Left renal cortex interstitium (tissue), 4 donors: ENCODE data around the gene RNPC3. TPM values are rescaled to one million over a fixed set of nuclear protein-coding genes. Genes with fewer than 3 reads are reported as not detected.

Source experiments
- DNase-seq, 4 donors: peaks; one replicate each; pipeline ENCODE4 v3.0.0-alpha.2; 2013; ENCODE audit warnings: low read depth in 4 of 4, low spot score in 2 of 4, missing footprints in 1 of 4
- polyA plus RNA-seq, 4 donors: library from polyadenylated mRNA; unstranded; fragments of 120-200 nt; gene quantifications; one replicate each; pipeline ENCODE4 v1.2.1, GENCODE V29; 2013; ENCODE audit not compliant: insufficient read length in 4 of 4

RNPC3 gene
- polyA plus RNA-seq = 100 to 1,000 TPM in 1 of 4 donors, 10 to 100 TPM in 3; 36.1 to 103 (median 62.9) TPM

- peak; percentile 85 to 97 (median 90) for DNase-seq
Measured at GRCh38 chr1:103525607-103526507, at the start of gene RNPC3. Gene RNPC3, plus strand, starts transcription at chr1:103525699. Its CDS starts 372 bp downstream, at chr1:103526071.

- no peak for DNase-seq
Measured at GRCh38 chr1:103477101-103477500, 48.4 kb upstream of the RNPC3 start.

- no peak for DNase-seq
Measured at GRCh38 chr1:103489935-103490334, 35.6 kb upstream of the RNPC3 start.

DNA sequence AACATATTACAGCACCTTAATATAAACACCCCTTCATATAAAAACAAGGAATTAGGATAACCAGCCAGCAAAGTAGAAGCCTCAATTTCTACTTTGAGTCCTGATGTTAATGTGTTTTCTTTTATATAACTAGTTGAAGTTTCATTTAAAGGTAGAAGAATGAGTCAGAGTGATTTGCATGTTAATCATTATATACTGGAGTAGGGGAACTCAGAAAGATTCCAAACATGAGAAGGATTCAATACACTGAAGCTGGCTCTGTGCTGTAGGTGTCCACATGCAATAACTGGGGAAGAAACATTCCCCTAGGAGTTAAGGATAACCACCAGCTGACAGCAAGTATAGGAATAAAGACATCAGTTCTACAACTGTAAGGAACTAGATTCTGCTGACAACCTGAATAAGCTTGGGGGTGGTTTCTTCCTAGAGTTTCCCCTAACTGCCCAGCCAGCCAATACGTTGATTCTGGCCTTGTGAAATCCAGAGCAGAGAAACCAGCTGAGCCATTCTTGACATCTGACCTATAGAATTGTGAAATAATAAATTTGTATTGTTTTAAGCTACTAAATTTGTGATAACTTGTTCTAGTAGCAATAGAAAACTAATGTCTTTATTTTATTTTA is 33.4 kb upstream of the RNPC3 start:
- DNase-seq = no peak

DNA sequence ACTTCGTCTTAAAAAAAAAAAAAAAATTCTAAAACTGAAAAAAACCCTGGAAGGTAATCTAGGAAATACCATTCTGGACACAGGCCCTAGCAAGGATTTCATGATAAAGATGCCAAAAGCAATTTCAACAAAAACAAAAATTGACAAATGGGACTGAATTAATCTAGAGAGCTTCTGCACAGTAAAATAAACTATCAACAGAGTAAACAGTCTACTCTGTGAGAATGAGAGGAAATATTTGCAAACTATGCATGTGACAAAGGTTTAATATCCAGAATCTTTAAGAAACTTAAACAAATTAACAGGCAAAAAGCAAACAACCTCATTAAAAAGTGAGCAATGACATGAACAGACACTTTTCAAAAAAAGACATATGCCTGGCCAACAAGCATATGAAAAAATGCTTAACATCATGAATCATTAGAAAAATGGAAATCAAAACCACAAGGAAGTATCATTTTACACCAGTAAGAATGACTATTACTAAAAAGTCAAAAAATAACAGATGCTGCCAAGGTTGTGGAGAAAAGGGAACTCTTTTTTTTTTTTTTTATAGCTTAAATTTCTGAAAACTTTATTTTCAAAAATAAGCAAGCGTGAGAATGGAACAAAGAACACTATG is 29.4 kb upstream of the RNPC3 start:
- no peak for DNase-seq

GRCh38 chr1:103497404-103497803 is 28.1 kb upstream of the RNPC3 start:
- no peak for DNase-seq

DNA sequence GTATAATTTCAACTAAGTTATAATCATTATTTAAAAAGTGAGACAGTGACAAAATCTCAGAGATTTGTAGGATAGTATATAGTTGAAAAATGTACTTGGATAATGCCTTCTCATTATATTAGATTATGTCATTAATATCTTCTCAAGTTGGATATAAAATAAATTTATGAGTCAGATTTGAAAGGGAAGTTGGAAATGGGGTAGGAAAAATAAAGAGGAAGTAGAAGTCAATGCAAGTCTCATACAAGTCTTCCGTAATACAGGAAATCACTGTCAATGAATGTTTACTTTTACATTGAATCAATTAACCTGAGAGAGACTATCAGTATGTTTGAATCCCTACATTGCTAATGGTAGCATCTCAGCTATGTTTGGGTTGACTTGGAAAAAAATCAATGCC is 16.2 kb upstream of the RNPC3 start:
- no peak for DNase-seq

DNA sequence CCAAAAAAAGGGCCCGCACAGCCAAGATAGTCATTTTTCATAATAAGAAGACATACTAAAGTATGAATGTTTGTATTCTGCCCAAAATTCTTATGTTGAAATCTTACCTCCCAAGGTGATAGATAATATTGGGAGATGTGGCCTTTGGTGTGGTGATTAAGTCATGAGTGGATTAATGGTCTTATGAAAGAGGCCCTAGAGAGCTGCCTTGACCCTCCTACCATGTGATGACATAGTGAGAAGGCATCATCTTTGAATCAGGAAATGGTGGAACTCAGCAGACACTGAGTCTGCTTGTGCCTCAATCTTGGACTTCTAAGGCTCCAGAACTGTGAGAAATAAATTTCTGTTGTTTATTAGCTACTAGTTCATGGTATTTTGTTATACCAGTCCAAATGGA is 11.8 kb upstream of the RNPC3 start:
- DNase-seq = no peak

DNA sequence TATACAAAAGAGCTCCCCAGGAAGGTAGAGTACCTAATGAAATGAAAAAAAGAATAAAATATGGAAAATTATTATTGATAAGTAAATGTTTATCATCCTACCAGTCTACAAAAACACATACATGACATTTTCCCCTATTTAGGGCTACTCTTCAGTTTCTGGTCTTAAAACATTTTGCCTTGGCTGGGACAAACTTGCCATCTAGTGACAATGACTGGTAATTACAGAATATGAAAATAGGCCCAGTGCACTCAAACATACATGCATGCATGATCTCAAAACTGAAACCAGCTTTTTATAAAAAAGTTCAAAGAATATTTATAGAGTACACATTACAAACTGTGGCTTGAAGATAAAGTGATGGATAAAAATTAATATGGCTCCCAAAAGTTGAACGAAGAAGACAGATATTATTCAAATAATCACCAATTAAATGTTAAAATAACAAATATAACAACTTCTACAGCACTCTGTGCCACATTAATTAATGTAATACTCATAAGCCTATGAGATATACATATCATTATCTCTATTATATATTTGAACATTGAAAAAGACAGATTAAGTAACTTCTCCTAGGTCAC is 10.5 kb upstream of the RNPC3 start:
- peak in 2 of 4 donors; percentile 6 to 51 for DNase-seq

DNA sequence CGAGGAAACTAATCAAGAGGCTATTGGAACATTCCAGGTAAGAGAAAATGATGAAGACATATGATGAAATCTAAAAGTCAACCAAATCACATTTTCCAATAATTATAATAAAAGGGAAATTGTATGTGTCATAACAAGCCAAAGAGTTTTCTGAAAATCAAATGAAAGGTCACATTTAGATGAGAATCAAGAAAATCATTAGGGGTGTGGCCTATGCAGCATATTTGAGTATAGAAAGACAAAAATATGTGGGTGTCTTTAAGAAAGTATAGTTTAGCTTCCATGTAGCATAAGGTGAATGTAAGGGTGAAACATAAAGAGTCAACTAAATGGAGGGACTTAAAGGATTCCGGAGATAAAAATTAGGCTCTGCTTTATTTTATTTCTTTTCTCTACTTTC is 9.2 kb upstream of the RNPC3 start:
- no peak for DNase-seq

DNA sequence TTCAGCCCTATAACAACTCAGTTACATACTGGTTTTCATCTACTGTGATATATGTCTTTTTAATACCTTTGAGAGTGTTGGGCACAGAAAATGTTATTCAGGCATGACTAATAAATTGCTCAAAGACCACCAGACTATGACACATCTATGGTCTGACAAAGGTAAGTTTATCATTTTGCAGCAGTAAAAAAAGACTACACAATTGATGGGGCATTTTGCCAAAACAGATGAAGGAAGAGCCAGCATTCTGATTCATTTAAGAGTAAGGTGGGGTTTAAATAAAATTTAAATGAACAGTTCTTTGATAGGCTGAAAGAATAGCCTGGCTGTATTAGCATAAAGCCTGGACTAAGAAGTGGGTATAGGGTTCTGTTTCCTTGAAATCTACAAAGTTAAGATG is 8.8 kb upstream of the RNPC3 start:
- DNase-seq = no peak

GRCh38 chr1:103517380-103518047 is 8.0 kb upstream of the RNPC3 start:
- DNase-seq = no peak

DNA sequence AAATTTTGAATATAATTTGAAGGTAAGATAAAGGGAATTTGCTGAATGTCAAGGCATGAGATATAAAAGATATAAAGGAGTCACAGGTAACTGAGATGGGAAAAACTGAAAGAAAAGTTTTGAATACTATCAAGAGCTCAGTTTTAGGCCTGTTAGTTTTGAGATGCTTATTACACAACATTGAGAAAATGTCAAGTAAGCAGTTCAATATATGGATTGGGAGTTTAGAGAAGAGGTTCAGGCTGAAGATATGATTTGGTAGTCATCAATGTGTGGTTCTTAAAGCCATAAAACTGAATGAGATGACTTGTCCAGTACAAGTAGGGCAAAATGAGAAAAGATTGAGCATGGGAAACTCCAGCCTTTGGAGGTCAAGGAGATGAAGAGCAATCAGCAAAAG is 4.7 kb upstream of the RNPC3 start:
- DNase-seq = no peak

GRCh38 chr1:103523346-103523745 is 2.2 kb upstream of the RNPC3 start:
- DNase-seq = no peak

GRCh38 chr1:103525114-103525606 is 339 bp upstream of the RNPC3 start:
- peak in 2 of 4 donors; percentile 12 to 19 for DNase-seq

GRCh38 chr1:103527331-103527730 is 1.8 kb downstream of the RNPC3 start:
- no peak for DNase-seq

DNA sequence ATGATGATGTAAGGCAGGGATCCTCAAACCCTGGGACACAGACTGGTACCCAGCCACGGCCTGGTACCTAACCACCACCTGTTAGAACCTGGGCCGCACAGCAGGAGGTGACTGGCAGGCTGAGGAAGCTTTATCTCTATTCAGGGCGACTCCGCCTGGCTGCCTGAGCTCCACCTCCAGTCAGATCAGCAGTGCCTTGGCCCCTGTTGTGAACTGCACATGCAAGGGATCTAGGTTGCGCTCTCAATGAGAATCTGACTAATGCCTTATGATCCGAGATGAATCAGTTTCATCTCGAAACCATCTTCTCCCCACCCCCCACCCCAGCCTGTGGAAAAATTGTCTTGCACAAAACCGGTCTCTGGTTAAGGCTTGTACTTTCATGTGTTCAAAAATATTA is 4.2 kb downstream of the RNPC3 start:
- no peak for DNase-seq

GRCh38 chr1:103538226-103538625 is 12.7 kb downstream of the RNPC3 start:
- no peak for DNase-seq

DNA sequence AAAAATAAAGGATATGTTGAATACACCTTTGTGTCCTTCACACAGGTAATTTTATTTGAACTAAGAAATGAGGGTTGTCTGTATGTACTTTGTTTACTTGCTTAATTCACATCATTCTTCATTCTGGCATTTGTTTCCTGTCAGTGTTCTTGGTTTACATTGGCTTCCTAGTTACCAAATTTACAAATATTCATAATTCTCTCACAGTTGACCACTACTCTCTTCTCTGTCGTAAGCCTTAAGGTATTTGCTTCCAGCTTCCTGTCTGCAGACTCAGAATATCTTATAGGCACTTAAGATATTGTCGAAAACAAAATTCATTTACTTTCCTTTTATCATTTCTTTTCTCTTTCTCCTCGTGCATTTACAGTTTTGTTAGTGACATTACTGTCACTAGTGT is 15.9 kb downstream of the RNPC3 start:
- DNase-seq = no peak

DNA sequence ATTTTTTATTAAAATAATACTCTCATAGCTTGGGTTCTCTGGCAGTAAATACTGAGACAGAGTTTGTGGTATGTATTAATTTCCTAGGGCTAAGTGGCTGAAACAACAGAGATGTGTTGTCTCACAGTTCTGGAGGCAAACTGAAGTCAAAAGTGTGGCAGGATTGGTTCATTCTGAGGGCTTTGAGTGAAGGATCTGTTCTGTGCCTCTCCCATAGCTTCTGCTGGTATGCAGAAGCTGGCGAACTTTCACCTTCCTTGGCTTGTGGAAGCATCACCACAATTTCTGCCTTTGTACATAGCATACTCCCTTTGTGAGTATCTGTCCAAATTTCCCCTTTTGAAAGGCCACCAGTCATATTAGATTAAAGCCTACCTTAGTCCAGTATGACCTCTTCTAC is 21.0 kb downstream of the RNPC3 start:
- no peak for DNase-seq
